COLO668 (cell line): ENCODE data around the gene DUSP2.

Experiments used
- DNase-seq: peaks from one replicate; lab custom pipeline; 2025; ENCODE audit not compliant: unreplicated experiment; lab: John Stamatoyannopoulos, UW

DUSP2 gene

GRCh38 chr2:96145036-96145847 is at the start of gene DUSP2:
Gene DUSP2, minus strand, starts transcription at chr2:96145440. Its CDS starts 86 bp downstream, at chr2:96145354.
- DNase-seq, result peak; percentile 81

GRCh38 chr2:96191937-96192670 is 46.9 kb upstream of the DUSP2 start:
- no peak for DNase-seq

GRCh38 chr2:96188821-96189526 is 43.7 kb upstream of the DUSP2 start:
- no peak for DNase-seq

- DNase-seq, result no peak
Measured at GRCh38 chr2:96186562-96186961, 41.3 kb upstream of the DUSP2 start.

- DNase-seq, result no peak
Measured at GRCh38 chr2:96185516-96185915, 40.3 kb upstream of the DUSP2 start.

GRCh38 chr2:96184989-96185388 is 39.7 kb upstream of the DUSP2 start:
- no peak for DNase-seq

- DNase-seq, result no peak
Measured at GRCh38 chr2:96184188-96184587, 38.9 kb upstream of the DUSP2 start.

- DNase-seq, result no peak
Measured at GRCh38 chr2:96181529-96181928, 36.3 kb upstream of the DUSP2 start.

- no peak for DNase-seq
Measured at GRCh38 chr2:96180521-96180920, 35.3 kb upstream of the DUSP2 start.

GRCh38 chr2:96180002-96180401 is 34.8 kb upstream of the DUSP2 start:
- DNase-seq, result no peak

- DNase-seq, result no peak
Measured at GRCh38 chr2:96176661-96177060, 31.4 kb upstream of the DUSP2 start.

GRCh38 chr2:96175951-96176350 is 30.7 kb upstream of the DUSP2 start:
- DNase-seq, result no peak

- peak; percentile 74 for DNase-seq
Measured at GRCh38 chr2:96174251-96175144, 29.3 kb upstream of the DUSP2 start.

- no peak for DNase-seq
Measured at GRCh38 chr2:96171831-96172230, 26.6 kb upstream of the DUSP2 start.

GRCh38 chr2:96170626-96171025 is 25.4 kb upstream of the DUSP2 start:
- no peak for DNase-seq

- DNase-seq, result no peak
Measured at GRCh38 chr2:96169868-96170507, 24.7 kb upstream of the DUSP2 start.

- no peak for DNase-seq
Measured at GRCh38 chr2:96167407-96168013, 22.3 kb upstream of the DUSP2 start.

GRCh38 chr2:96164459-96165184 is 19.4 kb upstream of the DUSP2 start:
- DNase-seq, result no peak

- no peak for DNase-seq
Measured at GRCh38 chr2:96163768-96164429, 18.7 kb upstream of the DUSP2 start.
